A673 (cell line): ENCODE results near the gene INPP4B.

Source experiments
- EZH2 ChIP-seq: fragments of 200-600 bp; sonication (generic); IDR thresholded peaks from 2 replicates; pipeline ENCODE4 v1.6.1; 2017; ENCODE audit warnings: borderline replicate concordance, low read depth, mild to moderate bottlenecking, mixed read lengths, antibody characterized with exemption, low read length; ENCODE audit not compliant: poor library complexity, severe bottlenecking
- TF ChIP-seq, protein P1 (sequence below): fragments of 300-800, 200-600 bp; sonication (generic); conservative IDR thresholded peaks from 2 replicates; pipeline ENCODE4 v1.5.1; 2017; ENCODE audit warnings: low read depth, mild to moderate bottlenecking, antibody characterized with exemption, low read length, moderate library complexity, mixed read lengths

DNA sequence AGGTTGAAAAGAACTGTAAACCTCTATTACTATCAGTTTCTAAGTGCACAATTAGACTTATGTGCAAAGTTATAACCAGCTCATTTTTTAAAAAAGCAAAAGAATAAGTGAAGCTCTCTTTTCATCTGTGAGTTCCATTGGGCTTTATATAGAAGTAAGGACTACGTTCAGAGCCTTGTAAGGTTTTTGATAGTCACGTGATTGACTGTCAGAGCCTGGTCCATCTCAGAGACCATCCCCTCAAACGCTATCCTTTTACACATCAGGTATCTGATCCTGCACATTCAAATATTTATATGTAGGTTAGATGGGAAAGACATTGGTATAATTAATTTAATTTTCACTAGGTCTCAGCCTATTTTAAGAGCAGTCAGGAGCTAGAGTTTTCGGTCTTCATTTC lies 279.3 kb downstream of the INPP4B start:
- TF ChIP-seq, protein P1, sequence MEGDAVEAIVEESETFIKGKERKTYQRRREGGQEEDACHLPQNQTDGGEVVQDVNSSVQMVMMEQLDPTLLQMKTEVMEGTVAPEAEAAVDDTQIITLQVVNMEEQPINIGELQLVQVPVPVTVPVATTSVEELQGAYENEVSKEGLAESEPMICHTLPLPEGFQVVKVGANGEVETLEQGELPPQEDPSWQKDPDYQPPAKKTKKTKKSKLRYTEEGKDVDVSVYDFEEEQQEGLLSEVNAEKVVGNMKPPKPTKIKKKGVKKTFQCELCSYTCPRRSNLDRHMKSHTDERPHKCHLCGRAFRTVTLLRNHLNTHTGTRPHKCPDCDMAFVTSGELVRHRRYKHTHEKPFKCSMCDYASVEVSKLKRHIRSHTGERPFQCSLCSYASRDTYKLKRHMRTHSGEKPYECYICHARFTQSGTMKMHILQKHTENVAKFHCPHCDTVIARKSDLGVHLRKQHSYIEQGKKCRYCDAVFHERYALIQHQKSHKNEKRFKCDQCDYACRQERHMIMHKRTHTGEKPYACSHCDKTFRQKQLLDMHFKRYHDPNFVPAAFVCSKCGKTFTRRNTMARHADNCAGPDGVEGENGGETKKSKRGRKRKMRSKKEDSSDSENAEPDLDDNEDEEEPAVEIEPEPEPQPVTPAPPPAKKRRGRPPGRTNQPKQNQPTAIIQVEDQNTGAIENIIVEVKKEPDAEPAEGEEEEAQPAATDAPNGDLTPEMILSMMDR = no peak
- no peak for TF ChIP-seq EZH2
